Superior temporal gyrus (tissue), 1 donor: ENCODE data around the gene HLA-E.

ENCODE experiments used
- DNase-seq: peaks from one replicate; pipeline ENCODE4 v3.0.0-alpha.2; 2016; ENCODE audit errors: extremely low spot score

HLA-E gene

GRCh38 chr6:30541515-30542403 is 52.5 kb downstream of the HLA-E start:
- DNase-seq: peak; percentile 95

- no peak for DNase-seq
Measured at GRCh38 chr6:30542404-30542725, 53.1 kb downstream of the HLA-E start.

GRCh38 chr6:30542915-30543314 is 53.6 kb downstream of the HLA-E start:
- DNase-seq: no peak
